ENCODE data around the gene APOA1.

DNA sequence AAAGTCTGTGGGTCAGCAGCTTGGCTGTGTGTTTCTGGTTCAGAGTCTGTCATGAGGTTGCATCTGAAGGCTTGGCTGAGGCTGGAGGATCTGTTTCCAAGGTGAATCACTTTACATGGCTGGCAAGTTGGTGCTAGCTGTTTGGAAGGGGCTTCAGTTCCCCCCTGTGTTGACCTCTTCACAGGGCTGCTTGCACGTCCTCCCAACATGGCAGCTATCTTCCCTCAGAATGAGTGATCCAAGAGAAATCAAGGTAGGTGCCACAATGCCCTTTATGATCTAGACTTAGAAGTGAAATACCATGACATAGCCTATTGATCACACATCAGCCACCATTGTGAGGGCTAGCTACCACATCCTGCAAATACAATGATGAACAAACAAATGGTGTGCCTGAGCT is 24.3 kb downstream of the APOA1 start:
- no peak for TF ChIP-seq CTCF (IDR thresholded peaks at IDR 0.05; ENCODE audit: low read depth, low read length)
- TF ChIP-seq POLR2A (IDR thresholded peaks at IDR 0.05; ENCODE audit: extremely low read depth, insufficient read length): no peak
- TF ChIP-seq MYC (IDR thresholded peaks at IDR 0.05; ENCODE audit: low read depth, low read length): no peak
- TF ChIP-seq MAX (IDR thresholded peaks at IDR 0.05; ENCODE audit: low read depth, low read length): no peak
